Left ventricle myocardium superior (tissue), 1 donor: ENCODE measurements around the gene TENM4. TPM values are rescaled to one million over a fixed set of nuclear protein-coding genes. Genes with fewer than 3 reads are reported as not detected.
A peak's percentile ranks its signal among the peaks of the same experiment; 100 is the strongest.

Source experiments
- ATAC-seq: fragments of 200-7000 bp; cut with Tn5 transposase; one replicate; pipeline ENCODE4 v1.9.1; 2020; ENCODE audit warnings: mild to moderate bottlenecking, moderate library complexity
- DNase-seq: peaks from one replicate; pipeline ENCODE4 v3.0.0-alpha.2; 2020
- intact Hi-C: fragments of 100-400 bp; cut with micrococcal nuclease; formaldehyde crosslinking; loops from one replicate; pipeline ENCODE4 v1.11.0; 2022
- total RNA-seq: library from RNA; stranded (reverse); fragmentation: NEBNext Ultra II Directional; extraction: Animal tissue kit (Norgen Biotek cat#: 25700); gene quantifications from one replicate; pipeline ENCODE4 v1.2.1, GENCODE V29; 2021
- donor health status: DM: no; HTN: yes; CAD: no; lungs with severe emphysema.

The TENM4 gene
- total RNA-seq, 1 donor from 2014 or later = 0.40 TPM

- no peak for ATAC-seq
- DNase-seq = no peak
- intact Hi-C loops = no loop called here
These were observed 351.2 kb downstream of the TENM4 start for GRCh38 chr11:79089601-79090000.

GRCh38 chr11:79088967-79089366 lies 351.9 kb downstream of the TENM4 start:
- ATAC-seq (no peak), DNase-seq (no peak)
- intact Hi-C loops = no loop called here

- no peak for ATAC-seq
- intact Hi-C loops = no loop called here
- no peak for DNase-seq
These were observed 352.9 kb downstream of the TENM4 start for GRCh38 chr11:79087961-79088318.

GRCh38 chr11:79087238-79087960 lies 353.4 kb downstream of the TENM4 start:
- ATAC-seq (no peak), DNase-seq (no peak)
- intact Hi-C loops = no loop called here

GRCh38 chr11:79086056-79086455 lies 354.8 kb downstream of the TENM4 start:
- no peak for ATAC-seq
- no peak for DNase-seq
- intact Hi-C loops = no loop called here

- no peak for DNase-seq
- intact Hi-C loops = no loop called here
- ATAC-seq = no peak
These were observed 356.4 kb downstream of the TENM4 start for GRCh38 chr11:79084382-79084781.

- DNase-seq (no peak), ATAC-seq (peak; percentile 64)
- intact Hi-C loops = no loop called here
These were observed 357.5 kb downstream of the TENM4 start for GRCh38 chr11:79083352-79083751.

GRCh38 chr11:79082907-79083306 lies 357.9 kb downstream of the TENM4 start:
- ATAC-seq (no peak), DNase-seq (no peak)
- intact Hi-C loops = no loop called here

GRCh38 chr11:79082280-79082679 lies 358.6 kb downstream of the TENM4 start:
- ATAC-seq = no peak
- no peak for DNase-seq
- intact Hi-C loops = no loop called here

- ATAC-seq = no peak
- intact Hi-C loops = no loop called here
- no peak for DNase-seq
These were observed 359.3 kb downstream of the TENM4 start for GRCh38 chr11:79081471-79082031.

- intact Hi-C loops = no loop called here
- DNase-seq (no peak), ATAC-seq (no peak)
These were observed 360.3 kb downstream of the TENM4 start for GRCh38 chr11:79080551-79080950.

GRCh38 chr11:79078999-79079398 lies 361.8 kb downstream of the TENM4 start:
- intact Hi-C loops = loop anchor here (10.0 kb wide), 1 partner anchor 434 kb away; no protein-coding TSS in a partner anchor
- DNase-seq (peak; percentile 52), ATAC-seq (peak; percentile 75)

GRCh38 chr11:79078456-79078855 lies 362.4 kb downstream of the TENM4 start:
- DNase-seq = no peak
- ATAC-seq = no peak
- intact Hi-C loops = loop anchor here (10.0 kb wide), 1 partner anchor 434 kb away; no protein-coding TSS in a partner anchor

- ATAC-seq (no peak), DNase-seq (no peak)
- intact Hi-C loops = loop anchor here (10.0 kb wide), 1 partner anchor 433 kb away; no protein-coding TSS in a partner anchor
These were observed 363.0 kb downstream of the TENM4 start for GRCh38 chr11:79077702-79078330.

- peak; percentile 55 for ATAC-seq
- peak; percentile 68 for DNase-seq
- intact Hi-C loops = loop anchor here (10.0 kb wide), 1 partner anchor 432 kb away; no protein-coding TSS in a partner anchor
These were observed 364.2 kb downstream of the TENM4 start for GRCh38 chr11:79076526-79077115.

GRCh38 chr11:79074547-79074946 lies 366.3 kb downstream of the TENM4 start:
- ATAC-seq (no peak), DNase-seq (no peak)
- intact Hi-C loops = loop anchor here (10.0 kb wide), 1 partner anchor 430 kb away; no protein-coding TSS in a partner anchor

GRCh38 chr11:79071190-79071589 lies 369.6 kb downstream of the TENM4 start:
- ATAC-seq (no peak), DNase-seq (no peak)
- intact Hi-C loops = loop anchor here (10.0 kb wide), 1 partner anchor 426 kb away; no protein-coding TSS in a partner anchor

GRCh38 chr11:79070518-79070917 lies 370.3 kb downstream of the TENM4 start:
- intact Hi-C loops = loop anchor here (10.0 kb wide), 1 partner anchor 426 kb away; no protein-coding TSS in a partner anchor
- no peak for DNase-seq
- ATAC-seq = no peak

- intact Hi-C loops = no loop called here
- no peak for DNase-seq
These were observed 371.3 kb downstream of the TENM4 start for GRCh38 chr11:79069504-79069903.

GRCh38 chr11:79068356-79068755 lies 372.5 kb downstream of the TENM4 start:
- ATAC-seq (no peak), DNase-seq (no peak)
- intact Hi-C loops = no loop called here

More at GRCh38 chr11:79069504-79069903, 371.3 kb downstream of the TENM4 start:
- ATAC-seq = no peak
